GM18498 (cell line): Measurements from ENCODE around the gene THOP1.

Experiments
- ATAC-seq: cut with Tn5 transposase; IDR thresholded peaks from one replicate; pipeline ENCODE4 v1.9.1; 2021; ENCODE audit warnings: mild to moderate bottlenecking, moderate library complexity; ENCODE audit not compliant: unreplicated experiment

The THOP1 gene

DNA sequence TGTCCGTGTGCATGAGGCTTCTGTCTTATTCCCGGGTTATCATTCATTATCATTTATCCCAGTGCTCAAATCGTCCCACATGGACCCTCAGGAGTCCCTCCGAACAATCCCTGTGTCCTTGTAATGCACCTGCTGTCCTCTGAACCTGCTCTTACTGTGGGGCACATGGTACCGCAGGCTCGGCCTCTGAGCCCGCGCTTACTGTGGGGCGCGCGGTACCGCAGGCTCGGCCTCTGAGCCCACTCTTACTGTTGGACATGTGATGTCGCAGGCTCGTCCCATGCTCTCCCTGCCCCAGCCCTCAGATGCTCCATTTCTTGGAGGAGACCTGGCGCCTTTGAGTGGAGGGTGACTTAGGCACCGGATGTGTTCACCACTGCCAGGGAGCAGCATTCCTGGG, 17.5 kb downstream of the THOP1 start:
- no peak for ATAC-seq

DNA sequence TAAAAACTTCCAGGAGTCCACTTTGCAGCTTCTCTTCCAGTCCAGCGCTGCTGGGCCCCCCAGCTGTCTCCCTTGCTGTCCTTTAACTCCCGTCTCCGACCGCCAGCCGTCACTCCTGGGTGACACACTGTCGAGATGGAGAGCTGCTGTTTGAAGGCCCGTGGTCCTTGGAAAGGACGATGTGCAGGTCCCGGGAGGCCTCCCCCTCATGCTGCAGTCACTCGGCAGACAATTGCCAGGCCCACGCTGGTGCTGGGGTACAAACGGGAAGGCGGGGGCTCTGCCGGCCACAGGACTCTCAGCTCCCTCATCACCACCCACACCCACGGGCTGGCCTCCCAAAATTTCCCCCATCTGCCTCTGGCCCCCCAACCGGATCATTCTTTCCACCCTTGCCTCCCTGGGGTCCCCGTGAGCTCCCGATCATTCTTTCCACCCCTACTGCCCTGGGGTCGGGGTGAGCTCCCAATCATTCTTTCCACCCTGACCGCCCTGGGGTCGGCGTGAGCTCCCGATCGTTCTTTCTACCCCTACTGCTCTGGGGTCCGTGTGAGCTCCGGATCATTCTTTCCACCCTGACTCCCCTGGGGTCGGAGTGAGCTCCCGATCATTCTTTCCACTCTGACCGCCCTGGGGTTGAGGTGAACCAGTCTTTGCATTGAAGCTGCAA, 18.3 kb downstream of the THOP1 start:
- no peak for ATAC-seq

DNA sequence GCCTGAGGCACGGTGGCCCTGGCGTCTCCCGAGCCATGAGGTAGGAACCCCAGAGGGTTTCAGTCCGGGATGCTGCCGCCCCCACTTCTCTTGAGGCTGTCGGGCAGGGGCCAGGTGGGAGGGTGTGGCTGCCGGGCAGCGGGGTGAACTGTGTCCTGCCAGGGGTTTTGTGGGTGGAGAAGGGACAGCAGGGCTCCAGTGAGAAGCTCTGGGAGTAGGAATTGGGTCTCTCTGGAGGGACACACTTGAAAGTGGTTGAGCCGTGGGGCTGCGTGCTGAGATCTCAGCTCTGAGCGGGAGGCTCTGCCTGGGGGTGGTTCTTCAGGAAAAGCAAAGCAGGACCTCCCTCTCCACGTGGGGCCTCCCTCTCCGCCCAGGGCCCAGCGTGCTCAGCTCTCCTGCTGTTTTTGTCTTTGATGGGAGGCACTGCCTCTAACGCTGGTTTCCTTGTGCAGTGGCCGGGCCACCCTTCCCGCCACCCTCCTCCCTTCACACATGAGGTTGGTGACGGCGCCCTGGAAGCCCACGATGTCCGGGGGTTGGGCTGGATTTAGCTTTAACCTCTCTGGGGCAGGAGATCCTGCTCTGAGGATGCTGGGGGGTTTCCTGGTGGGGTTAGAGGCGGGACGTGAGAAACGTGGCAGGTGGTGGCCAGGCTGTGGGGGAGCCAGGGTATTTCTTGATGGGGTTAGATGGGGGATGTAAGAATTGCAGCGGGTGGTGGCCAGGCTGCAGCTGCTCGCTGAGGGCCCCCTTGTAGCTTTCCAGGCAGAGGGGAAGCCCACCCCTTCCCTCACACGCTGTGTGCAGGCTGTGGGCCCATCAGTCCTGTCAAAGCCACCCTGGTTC, 19.1 kb downstream of the THOP1 start:
- ATAC-seq = no peak

DNA sequence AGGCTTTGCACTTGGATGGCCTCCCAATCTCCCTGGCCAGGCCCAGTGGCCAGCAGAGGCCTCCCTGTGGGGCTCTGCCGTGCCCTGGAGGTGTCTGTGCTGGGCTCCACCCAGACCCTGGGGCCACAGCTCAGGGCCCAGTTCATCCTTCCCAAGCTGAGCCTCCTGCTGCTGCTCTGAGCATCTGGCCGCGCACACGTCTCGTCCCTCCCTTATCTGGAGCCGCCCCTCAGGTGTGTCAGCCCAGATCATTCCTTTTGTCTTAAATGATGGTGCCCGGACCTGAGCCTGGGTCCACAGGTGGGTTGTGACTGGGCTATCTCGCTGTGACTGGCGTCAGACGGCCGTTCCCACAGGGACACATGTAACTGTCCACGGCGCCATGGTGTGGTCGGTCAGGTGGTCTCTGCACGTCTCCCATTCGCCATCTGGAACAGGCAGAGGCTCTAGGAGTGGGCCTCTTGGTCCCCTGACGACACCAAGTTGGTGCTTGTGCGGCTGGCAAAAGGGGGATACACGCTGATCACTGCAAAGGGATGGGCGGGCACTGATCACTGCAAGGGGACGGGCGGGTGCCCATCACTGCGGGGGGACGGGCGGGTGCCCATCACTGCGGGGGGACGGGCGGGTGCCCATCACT, 20.1 kb downstream of the THOP1 start:
- no peak for ATAC-seq

DNA sequence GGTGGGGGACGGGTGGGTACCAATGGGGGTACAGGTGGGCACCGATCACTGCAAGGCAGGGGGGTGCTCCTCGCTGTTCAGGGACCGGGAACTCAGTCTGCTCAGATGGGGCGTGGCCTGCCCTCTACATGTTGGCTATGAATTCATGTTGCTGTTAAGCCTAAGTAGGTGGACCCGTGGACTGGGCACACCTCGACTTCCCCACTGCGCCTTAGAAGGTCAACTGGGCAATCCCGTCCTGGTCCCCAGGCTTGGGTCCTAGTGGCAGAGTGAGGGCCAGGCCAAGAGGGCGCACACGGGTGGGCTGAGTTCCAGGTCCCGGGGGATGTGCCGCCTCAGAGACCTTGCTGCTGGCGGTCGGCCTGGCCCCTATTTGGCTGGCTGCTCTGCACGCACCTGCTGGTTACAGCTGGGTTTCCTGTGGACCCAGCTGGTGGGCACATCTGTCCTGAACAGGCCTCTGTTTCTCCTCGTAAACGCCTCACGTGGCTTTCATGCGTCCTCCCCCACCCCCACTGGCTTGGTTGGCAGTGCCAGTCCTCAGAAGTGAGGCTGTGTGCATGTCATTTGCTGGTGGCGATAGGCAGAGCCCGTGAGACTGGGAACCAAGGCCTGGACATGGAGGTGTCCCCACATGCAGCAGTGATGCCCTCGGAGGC, 20.8 kb downstream of the THOP1 start:
- no peak for ATAC-seq

DNA sequence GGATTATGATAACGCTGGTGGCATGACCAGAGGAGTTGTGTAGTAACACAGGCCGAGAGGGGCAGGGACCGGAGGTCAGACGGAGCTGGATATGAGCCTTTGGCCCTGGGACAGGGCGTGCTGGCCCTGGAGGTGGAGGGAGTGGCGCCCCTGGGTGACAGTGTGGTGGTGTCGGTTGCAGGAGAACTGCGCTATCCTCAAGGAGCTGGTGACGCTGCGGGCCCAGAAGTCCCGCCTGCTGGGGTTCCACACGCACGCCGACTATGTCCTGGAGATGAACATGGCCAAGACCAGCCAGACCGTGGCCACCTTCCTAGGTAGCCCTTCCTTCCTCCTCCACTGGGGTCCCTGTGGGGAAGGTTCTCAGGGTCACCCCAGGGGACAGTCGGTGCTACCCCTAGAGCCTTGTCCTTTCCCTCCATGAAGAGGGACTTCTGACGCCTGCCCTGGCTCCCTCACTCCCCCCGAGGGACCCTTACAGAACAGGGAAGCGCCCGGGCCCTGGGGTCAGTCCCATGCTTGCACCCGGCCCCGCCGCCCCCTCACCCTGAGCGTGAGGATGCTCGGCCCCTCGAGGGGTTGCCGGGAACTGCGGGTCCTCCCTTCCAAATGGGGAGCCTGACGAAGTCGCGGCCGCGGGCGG, 21.6 kb downstream of the THOP1 start:
- no peak for ATAC-seq

DNA sequence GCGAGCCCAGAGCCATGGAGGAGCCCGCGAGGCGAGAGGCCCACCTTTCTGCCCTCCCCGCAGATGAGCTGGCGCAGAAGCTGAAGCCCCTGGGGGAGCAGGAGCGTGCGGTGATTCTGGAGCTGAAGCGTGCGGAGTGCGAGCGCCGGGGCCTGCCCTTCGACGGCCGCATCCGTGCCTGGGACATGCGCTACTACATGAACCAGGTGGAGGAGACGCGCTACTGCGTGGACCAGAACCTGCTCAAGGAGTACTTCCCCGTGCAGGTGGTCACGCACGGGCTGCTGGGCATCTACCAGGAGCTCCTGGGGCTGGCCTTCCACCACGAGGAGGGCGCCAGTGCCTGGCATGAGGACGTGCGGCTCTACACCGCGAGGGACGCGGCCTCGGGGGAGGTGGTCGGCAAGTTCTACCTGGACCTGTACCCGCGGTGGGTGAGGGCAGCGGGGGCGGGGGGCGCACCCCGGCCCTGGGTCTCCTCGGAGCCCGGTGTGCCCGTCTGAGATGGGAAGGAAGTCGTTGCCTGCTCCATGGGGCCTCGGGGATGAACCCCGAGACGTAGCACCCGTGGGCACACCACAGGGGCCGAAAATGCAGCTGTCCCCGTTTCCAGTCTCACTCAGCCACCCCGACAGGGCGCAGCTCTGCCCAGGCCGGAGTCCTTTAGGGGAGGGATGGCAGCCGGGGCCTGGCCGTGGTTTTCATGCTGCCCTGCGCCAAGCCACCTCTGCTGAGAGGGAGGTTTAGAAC, 22.3 kb downstream of the THOP1 start:
- no peak for ATAC-seq

DNA sequence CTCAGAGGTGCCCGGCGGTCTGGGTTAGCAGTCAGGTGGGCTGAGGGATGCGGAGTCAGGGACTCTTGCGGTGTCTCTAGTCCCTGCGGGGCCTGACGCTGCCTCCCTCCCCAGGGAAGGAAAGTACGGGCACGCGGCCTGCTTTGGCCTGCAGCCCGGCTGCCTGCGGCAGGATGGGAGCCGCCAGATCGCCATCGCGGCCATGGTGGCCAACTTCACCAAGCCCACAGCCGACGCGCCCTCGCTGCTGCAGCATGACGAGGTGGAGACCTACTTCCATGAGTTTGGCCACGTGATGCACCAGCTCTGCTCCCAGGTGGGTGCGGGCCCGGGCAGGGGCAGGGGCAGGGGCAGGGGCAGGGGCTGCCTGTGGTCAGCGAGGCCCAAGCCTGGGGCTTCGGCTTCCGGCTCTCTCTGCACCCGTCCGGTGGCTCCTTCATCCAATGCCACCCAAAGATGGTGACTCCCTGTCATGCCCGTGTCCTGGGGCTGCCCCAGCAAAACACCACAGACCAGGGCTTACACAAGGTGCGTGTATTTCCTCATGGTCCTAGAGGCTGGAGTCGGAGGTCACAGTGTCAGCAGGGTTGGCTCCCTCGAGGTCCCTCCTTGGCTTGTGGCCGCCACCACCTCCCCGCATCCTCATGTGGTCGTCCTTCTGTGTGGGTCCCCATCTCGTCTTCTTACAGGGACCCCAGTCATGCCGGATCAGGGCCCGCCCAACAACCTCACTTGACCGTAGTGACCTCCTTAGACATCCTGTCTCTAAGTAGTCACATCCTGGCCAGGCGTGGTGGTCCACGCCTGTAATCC, 23.0 kb downstream of the THOP1 start:
- ATAC-seq = no peak

DNA sequence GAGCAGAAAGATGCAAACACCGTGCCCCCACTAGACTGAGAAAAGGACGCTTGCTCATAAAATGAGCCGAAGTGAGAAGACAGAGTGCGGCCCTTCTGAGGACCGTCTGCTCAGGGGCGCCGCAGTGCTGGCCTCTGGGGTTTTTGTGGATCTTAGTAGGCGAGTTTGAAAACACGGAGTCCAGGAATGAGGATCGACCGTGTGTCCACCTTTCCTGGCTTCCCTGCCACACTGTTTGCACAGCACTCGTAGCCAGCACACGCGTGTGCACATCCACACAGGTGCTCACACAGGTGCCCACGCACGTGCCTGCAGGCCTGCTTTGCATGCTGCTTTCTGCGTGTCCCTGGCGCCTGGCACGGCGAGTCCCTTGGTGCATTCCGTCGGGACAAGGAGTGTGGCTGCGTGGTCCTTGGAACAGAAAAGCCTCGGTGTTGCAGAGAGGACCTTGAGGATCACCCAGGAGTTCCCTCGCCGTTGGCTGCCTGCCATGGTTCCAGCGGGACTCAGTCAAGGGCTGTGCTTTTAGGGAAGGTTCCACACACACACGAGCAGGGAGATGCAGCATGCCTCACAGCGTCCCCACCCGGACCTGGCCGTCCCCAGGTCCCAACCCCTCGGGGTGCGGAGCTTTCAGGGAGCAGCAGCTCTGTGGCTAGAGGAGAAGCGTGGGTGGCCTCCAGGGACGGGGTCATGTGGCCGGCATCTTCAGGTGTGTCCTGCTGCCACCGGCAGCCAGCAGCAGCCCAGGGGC, 24.3 kb downstream of the THOP1 start:
- ATAC-seq = no peak

DNA sequence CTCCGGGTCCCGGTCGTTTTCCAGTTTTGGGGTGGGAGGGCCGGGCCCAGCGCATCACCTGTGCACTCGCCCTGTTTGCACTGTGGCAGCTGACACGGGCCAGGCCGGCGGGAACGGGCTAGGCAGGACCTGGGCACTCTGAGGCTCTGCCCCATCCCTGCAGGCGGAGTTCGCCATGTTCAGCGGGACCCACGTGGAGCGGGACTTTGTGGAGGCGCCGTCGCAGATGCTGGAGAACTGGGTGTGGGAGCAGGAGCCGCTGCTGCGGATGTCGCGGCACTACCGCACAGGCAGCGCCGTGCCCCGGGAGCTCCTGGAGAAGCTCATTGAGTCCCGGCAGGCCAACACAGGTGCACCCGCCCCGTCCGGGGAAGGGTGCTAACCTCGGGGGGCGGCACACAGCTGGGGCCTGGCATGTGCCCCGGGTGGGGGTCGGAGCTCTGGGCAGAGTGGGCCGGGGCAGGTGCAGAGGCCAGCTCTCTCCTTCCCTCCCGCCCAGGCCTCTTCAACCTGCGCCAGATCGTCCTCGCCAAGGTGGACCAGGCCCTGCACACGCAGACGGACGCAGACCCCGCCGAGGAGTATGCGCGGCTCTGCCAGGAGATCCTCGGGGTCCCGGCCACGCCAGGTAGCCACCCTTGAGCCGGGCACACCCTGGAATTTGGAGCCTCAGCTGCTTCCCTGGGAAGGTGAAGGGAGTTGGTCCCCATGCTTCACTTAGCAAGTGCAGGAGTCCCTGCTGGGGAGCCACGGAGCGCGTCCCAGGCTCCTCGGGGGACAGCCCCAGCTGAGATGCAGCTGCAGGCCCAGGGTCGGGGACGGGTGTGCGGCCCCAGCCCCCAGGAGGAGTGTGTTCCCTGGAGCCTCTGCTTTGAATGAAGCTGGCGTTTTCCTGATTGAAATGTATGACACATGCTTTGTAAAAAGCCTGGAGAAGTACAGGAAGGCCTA, 25.1 kb downstream of the THOP1 start:
- no peak for ATAC-seq

DNA sequence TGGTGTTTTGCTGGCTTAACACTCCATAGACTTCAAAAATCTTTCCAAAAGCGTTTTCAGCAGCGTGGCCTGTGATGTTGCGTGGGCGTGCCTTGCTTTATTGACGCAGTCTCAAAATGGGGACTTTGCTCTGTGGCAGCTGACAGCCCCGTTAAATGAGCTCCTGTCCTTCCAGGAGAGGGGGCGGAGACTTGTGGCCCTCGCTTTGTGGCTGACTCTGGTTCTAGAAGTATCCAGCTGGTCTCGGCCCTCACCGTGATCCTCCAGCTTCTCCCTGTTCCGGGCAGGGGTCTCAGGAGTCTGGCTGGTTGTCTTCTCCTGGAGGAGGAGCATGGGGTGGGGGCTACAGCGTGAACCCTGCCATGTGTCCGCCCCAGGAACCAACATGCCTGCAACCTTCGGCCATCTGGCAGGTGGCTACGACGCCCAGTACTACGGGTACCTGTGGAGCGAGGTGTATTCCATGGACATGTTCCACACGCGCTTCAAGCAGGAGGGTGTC, 26.0 kb downstream of the THOP1 start:
- ATAC-seq = no peak

DNA sequence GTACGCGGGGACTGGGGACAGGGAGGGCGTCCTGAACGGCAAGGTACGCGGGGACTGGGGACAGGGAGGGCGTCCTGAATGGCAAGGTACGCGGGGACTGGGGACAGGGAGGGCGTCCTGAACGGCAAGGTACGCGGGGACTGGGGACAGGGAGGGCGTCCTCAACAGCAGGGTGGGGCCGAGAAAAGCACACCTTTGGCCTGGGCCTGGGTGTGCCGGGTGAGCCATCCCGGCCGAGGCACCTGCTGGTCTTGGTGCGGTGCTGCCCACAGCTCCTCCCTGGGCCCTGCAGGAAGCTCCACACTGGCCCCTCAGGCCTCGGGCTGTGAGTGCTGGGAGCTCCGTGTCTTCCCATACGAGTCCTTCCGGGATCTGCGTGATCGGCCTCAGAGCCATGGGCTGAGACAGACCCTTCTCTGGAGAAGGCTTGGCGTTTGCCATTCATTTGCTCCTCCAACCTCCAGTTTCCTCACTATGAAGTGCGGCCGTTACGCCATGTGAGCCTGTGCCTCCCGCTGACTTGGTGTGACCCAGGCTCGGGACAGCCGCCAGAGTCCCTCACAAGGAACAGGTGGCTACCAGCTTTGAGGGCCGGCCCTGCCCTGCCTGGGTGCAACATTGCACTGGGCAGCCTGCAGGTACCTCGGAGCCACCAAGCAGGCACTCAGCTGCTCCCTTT, 26.6 kb downstream of the THOP1 start:
- ATAC-seq = no peak

DNA sequence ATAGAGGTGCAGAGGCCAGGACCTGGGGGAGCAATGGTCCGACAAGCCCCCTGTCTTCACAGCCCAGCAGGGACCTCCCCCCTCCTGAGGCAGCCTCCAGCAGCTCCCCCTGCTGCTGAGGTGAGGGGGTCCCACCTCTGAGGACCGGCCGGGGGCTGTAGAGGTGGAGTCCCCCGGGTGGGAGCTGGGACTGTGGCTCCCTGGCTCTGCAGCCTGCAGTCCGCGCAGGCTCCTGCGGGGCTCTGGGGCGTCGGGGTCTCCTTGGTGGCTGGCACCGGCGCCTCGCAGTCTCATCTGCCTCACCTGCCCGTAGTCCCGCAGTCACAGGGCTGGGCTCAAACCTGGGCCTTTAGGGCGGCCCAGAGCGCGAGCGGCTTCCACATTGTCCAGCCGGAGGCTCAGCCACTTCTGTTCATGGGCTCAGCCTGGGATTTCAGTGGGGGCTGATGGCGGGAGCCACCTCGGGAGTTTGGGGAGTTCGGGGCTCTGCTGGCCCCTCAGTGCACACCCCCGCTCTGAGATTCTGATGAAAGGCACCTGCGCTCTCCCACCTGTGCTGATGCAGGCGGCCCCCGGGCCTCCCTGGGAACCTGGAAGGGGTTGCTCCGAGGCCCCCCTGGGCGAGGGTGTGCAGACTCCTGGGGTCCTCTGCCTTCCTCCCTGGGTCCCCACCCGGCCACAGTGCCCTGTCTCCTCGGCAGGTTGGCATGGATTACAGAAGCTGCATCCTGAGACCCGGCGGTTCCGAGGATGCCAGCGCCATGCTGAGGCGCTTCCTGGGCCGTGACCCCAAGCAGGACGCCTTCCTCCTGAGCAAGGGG, 27.3 kb downstream of the THOP1 start:
- no peak for ATAC-seq

DNA sequence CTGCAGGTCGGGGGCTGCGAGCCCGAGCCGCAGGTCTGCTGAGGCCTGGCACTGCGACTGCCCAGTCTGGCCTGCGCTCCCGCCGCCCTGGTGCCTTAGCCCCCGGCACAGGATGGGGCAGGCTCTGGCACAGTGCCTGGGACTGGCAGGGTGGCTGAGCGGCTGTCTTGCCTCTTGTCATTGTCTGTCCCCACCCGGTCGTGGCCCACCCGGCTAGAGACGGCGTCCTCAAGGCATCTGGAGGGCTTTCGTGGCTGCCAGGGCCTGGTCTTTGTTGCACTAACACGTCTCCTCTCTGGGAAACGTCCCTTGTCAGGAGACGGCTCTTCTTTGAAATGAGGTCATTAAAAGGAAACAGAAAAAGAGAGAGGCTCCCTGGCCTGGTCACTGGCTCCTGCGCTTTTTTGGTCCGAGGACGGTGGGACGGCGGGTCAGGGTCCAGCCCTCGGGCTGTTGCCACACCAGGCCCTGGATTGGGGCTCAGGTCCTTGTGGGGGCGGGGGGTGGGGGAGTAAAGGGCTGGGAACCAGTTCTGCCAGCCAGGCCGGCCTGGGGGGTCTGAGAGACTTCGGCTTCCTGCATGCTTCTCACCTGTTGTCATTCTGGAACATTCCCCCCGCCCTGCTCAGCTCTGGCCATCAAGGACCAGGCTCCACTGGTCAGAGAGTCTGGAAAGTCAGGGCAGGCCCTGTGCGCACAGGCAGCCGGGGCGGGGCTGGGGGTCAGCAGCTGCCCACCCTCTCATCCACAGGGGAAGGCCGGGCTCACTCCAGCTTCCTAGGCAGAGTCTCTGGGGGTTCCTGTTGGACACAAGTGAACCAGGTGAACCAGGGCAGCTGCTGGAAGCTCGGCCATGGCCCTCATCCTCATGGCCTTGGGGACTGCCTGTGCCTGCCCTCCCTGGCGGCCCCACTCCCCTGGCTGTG, 28.2 kb downstream of the THOP1 start:
- ATAC-seq = no peak

DNA sequence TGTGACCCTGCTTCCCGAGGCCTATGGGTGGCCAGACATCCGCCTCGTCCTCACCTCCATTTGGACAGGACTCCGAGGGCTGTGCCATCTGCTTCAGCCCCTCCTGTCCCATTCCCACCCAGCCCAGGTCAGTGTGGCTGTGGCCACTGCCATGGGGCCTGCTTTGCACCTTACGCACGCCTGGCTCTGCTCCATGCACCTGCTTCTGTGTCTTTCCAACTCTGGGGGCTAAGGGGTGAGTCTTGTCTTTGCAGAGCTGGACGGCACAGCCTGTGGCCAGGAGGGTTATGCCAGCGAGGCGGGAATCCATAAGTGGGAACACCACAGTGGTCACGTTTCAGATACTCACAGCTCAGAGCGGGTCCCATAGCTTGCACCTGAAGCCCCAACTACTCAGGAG, 29.1 kb downstream of the THOP1 start:
- ATAC-seq = no peak
